ENCODE measurements around the gene HSD17B12.

HSD17B12 gene

GRCh38 chr11:43834286-43834685, 153.7 kb downstream of the HSD17B12 start:
- no peak overlapping the region for H3K4me3 ChIP-seq (ENCODE audit: low read depth, low read length)
- no peak for DNase-seq (ENCODE audit: low read depth, low spot score)
- CTCF ChIA-PET = interaction anchor here (0.5 to 8.4 kb wide), 5 partner anchors 9 to 33 kb away, joined by 3 to 75 read pairs (median 7); no protein-coding TSS in a partner anchor
- POLR2A ChIA-PET = no interaction called here
- no peak for TF ChIP-seq CTCF (IDR thresholded peaks at IDR 0.05; ENCODE audit: insufficient read depth, low read length, missing control alignments)

- ChIA-PET CTCF (interaction anchor here (4.1 to 8.4 kb wide), 2 partner anchors 10 to 15 kb away, joined by 35 to 75 read pairs; no protein-coding TSS in a partner anchor), POLR2A (no interaction called here)
- no peak for TF ChIP-seq CTCF (IDR thresholded peaks at IDR 0.05; ENCODE audit: insufficient read depth, low read length, missing control alignments)
- no peak overlapping the region for H3K4me3 ChIP-seq (ENCODE audit: low read depth, low read length)
- no peak for DNase-seq (ENCODE audit: low read depth, low spot score)
Observed at GRCh38 chr11:43835104-43835503, 154.6 kb downstream of the HSD17B12 start.

DNA sequence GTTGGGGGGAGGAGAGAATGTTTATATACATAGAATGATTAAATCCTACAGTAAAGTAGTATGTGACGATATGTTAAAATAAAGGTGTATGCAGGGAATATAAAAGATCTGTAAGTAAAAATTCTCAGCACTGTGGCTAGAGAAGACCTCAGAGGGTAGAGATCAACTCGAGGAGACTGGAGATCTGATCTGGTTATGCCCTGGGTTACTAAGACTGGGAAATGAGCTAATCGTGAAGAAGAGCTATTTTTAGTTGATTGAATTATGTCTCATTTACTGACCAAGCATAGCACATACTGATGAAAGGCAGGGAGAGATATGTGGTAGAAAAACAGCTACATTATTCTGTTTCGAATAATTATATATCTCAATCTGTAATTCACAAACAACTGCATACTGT, 157.3 kb downstream of the HSD17B12 start:
- DNase-seq (ENCODE audit: low read depth, low spot score) = no peak
- TF ChIP-seq CTCF (IDR thresholded peaks at IDR 0.05; ENCODE audit: insufficient read depth, low read length, missing control alignments) = no peak
- CTCF ChIA-PET = interaction anchor here (0.7 to 8.4 kb wide), 6 partner anchors 9 to 268 kb away, joined by 3 to 75 read pairs (median 4); no protein-coding TSS in a partner anchor
- POLR2A ChIA-PET = no interaction called here
- H3K4me3 ChIP-seq (ENCODE audit: low read depth, low read length) = no peak overlapping the region

- ChIA-PET CTCF (interaction anchor here (0.8 to 3.4 kb wide), 4 partner anchors 10 to 17 kb away, joined by 3 to 26 read pairs (median 12); no protein-coding TSS in a partner anchor), POLR2A (no interaction called here)
- no peak for DNase-seq (ENCODE audit: low read depth, low spot score)
- no peak overlapping the region for H3K4me3 ChIP-seq (ENCODE audit: low read depth, low read length)
- TF ChIP-seq CTCF (IDR thresholded peaks at IDR 0.05; ENCODE audit: insufficient read depth, low read length, missing control alignments) = no peak
Observed at GRCh38 chr11:43842021-43842420, 161.5 kb downstream of the HSD17B12 start.

DNA sequence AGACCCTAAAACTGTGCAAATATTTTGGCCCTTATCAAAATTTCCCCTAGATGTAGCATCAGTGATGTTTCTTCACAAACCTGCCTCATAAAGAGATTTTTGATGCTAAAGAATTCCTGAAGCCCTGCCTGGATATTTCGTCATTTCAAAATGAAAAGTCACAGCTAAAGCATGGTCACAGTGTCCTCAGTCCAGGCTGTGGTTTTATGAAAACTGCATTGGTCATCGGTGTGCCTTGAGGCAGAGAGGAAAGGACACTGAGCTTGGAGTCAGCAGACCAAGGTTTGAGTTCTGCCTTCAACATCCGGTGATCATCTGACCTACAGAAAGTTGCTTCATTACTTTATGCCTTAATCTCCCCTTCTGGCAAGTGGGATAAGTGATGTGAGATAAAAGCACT, 165.3 kb downstream of the HSD17B12 start:
- POLR2A ChIA-PET = no interaction called here
- CTCF ChIA-PET = interaction anchor here (1.4 kb wide), 1 partner anchor 20 kb away, joined by 6 read pairs; no protein-coding TSS in a partner anchor
- TF ChIP-seq CTCF (IDR thresholded peaks at IDR 0.05; ENCODE audit: insufficient read depth, low read length, missing control alignments) = no peak

GRCh38 chr11:43852057-43852636, 171.6 kb downstream of the HSD17B12 start:
- no peak overlapping the region for H3K4me3 ChIP-seq (ENCODE audit: low read depth, low read length)
- TF ChIP-seq CTCF (IDR thresholded peaks at IDR 0.05; ENCODE audit: insufficient read depth, low read length, missing control alignments) = peak; percentile 74
- ChIA-PET POLR2A (no interaction called here), CTCF (interaction anchor here (0.5 to 7.1 kb wide), 57 partner anchors 10 to 433 kb away, joined by 3 to 148 read pairs (median 4); partner anchors contain the start of gene HSD17B12)
- DNase-seq (ENCODE audit: low read depth, low spot score) = peak; percentile 50

More for the DNA sequence above, 165.3 kb downstream of the HSD17B12 start:
- no peak for DNase-seq (ENCODE audit: low read depth, low spot score)
- no peak overlapping the region for H3K4me3 ChIP-seq (ENCODE audit: low read depth, low read length)

All from AG04449 (cell line).